NCI-H460 (cell line): Measurements from ENCODE around the gene KRR1. TPM values are rescaled to one million over a fixed set of nuclear protein-coding genes. Genes with fewer than 3 reads are reported as not detected.
A peak's percentile ranks its signal among the peaks of the same experiment; 100 is the strongest.

Source experiments
- DNase-seq: peaks from one replicate; pipeline ENCODE4 v3.0.0-alpha.2; 2016; ENCODE audit warnings: low read depth; ENCODE audit errors: extremely low read depth
- polyA plus RNA-seq: library from polyadenylated mRNA; depleted of rRNA; stranded (reverse); fragments of >200 nt; gene quantifications from 2 replicates; pipeline ENCODE4 v1.2.3, GENCODE V29; 2014; cell fraction: nucleus; rRNA removed
- total RNA-seq: library from RNA; depleted of rRNA; stranded (reverse); fragments of >200 nt; shearing (Covaris generic); gene quantifications from 2 replicates; pipeline ENCODE4 v1.2.3, GENCODE V29; 2014; rRNA removed

KRR1 gene
- total RNA-seq, result 46.8 and 62.1 TPM in 2 replicates
- 40.4 and 40.9 TPM in 2 replicates for polyA plus RNA-seq

- DNase-seq, result peak; percentile 98
These were observed at the start of gene KRR1 for GRCh38 chr12:75511116-75512048. Gene KRR1 (minus strand): TSS chr12:75511609. CDS start chr12:75511597, 12 bp downstream.

- peak; percentile 24 for DNase-seq
These were observed 48.8 kb upstream of the KRR1 start for GRCh38 chr12:75560167-75560566.

- DNase-seq, result no peak
These were observed 46.9 kb upstream of the KRR1 start for GRCh38 chr12:75558287-75558686.

- no peak for DNase-seq
These were observed 45.0 kb upstream of the KRR1 start for GRCh38 chr12:75556311-75556899.

- no peak for DNase-seq
These were observed 43.1 kb upstream of the KRR1 start for GRCh38 chr12:75554556-75554880.

- no peak for DNase-seq
These were observed 42.6 kb upstream of the KRR1 start for GRCh38 chr12:75553836-75554555.

GRCh38 chr12:75553398-75553797 lies 42.0 kb upstream of the KRR1 start:
- no peak for DNase-seq

- DNase-seq, result no peak
These were observed 40.1 kb upstream of the KRR1 start for GRCh38 chr12:75551477-75551876.

- DNase-seq, result no peak
These were observed 39.2 kb upstream of the KRR1 start for GRCh38 chr12:75550401-75551240.

GRCh38 chr12:75549989-75550388 lies 38.6 kb upstream of the KRR1 start:
- DNase-seq, result no peak

- DNase-seq, result no peak
These were observed 37.5 kb upstream of the KRR1 start for GRCh38 chr12:75548879-75549278.

GRCh38 chr12:75545636-75546035 lies 34.2 kb upstream of the KRR1 start:
- DNase-seq, result no peak

- no peak for DNase-seq
These were observed 32.1 kb upstream of the KRR1 start for GRCh38 chr12:75543529-75543928.

- no peak for DNase-seq
These were observed 31.5 kb upstream of the KRR1 start for GRCh38 chr12:75542942-75543341.

- no peak for DNase-seq
These were observed 28.5 kb upstream of the KRR1 start for GRCh38 chr12:75539889-75540288.

GRCh38 chr12:75533239-75533638 lies 21.8 kb upstream of the KRR1 start:
- DNase-seq, result no peak

- no peak for DNase-seq
These were observed 18.4 kb upstream of the KRR1 start for GRCh38 chr12:75529826-75530225.

GRCh38 chr12:75529316-75529715 lies 17.9 kb upstream of the KRR1 start:
- DNase-seq, result no peak

- no peak for DNase-seq
These were observed 17.3 kb upstream of the KRR1 start for GRCh38 chr12:75528692-75529091.

- no peak for DNase-seq
These were observed 16.9 kb upstream of the KRR1 start for GRCh38 chr12:75528272-75528671.
